Stimulated activated effector memory CD8-positive, alpha-beta T cell treated with anti-CD3 and anti-CD28 coated beads, Interleukin-12 subunit alpha, Interleukin-12 subunit beta, amount 100 ng/mL, for 72 hours (primary cell): ENCODE data around the gene MACROH2A2.
"Not testable (repeated sequence)": the region's sequence is repeated elsewhere in the genome, so short reads cannot be mapped to it uniquely, and the experiment has no call there.

Experiments used
- ATAC-seq: fragments of 150-1000 bp; cut with Tn5 transposase; 2 replicates; pipeline ENCODE4 v1.10.0; 2021
- DNase-seq, 2 donors: peaks; one replicate each; pipeline ENCODE4 v3.0.0; 2021 to 2022; ENCODE audit warnings: low spot score in 2 of 2
- H3K27ac Mint-ChIP-seq: one replicate; pipeline ENCODE4 v1.8.0; 2022; ENCODE audit warnings: mild to moderate bottlenecking, mixed read lengths
- H3K36me3 Mint-ChIP-seq: one replicate; pipeline ENCODE4 v1.8.0; 2022; ENCODE audit warnings: mild to moderate bottlenecking, mixed read lengths
- H3K4me1 Mint-ChIP-seq: one replicate; pipeline ENCODE4 v1.8.0; 2022; ENCODE audit warnings: mixed read lengths
- H3K4me3 Mint-ChIP-seq: one replicate; pipeline ENCODE4 v1.8.0; 2022; ENCODE audit warnings: mild to moderate bottlenecking, mixed read lengths
- H3K9me3 Mint-ChIP-seq: one replicate; pipeline ENCODE4 v1.8.0; 2022; ENCODE audit warnings: mixed read lengths

MACROH2A2 gene

DNA sequence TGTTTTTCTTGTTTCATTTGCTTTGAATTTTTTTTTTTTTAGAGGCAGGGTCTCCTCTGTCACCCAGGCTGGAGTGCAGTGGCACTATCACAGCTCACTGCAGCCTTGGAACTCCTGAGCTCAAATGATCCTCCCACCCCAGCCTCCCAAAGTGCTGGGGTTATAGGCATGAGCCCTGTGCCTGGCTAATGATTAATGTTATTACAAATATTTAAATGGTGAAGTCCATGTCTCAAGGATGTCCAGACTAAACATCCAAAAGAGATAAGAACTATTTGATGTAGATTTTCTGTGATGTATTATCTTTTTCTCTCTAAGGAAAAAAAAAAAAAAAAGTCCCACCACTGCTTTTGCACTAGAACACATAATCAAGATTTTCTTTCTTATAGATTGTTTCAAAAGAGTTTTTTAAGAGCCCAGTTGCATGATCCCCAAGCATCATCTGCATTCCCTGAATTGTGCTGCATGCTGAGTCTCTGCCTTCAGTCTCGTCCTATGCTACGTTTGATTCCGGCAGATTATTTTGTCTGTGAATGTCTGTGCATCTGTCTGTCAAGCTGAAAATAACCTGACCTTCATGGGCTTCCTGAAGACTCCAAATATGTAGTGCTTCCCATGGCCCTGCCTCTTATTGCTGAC lies 33.4 kb downstream of the MACROH2A2 start:
- Mint-ChIP-seq H3K4me1 (no peaks in the 10 kb centered on the region), H3K27ac (no peak overlapping the region), H3K9me3 (no peaks in the 10 kb centered on the region), H3K4me3 (no peak overlapping the region), H3K36me3 (no peaks in the 10 kb centered on the region)
- DNase-seq: no peak
- no peak for ATAC-seq

DNA sequence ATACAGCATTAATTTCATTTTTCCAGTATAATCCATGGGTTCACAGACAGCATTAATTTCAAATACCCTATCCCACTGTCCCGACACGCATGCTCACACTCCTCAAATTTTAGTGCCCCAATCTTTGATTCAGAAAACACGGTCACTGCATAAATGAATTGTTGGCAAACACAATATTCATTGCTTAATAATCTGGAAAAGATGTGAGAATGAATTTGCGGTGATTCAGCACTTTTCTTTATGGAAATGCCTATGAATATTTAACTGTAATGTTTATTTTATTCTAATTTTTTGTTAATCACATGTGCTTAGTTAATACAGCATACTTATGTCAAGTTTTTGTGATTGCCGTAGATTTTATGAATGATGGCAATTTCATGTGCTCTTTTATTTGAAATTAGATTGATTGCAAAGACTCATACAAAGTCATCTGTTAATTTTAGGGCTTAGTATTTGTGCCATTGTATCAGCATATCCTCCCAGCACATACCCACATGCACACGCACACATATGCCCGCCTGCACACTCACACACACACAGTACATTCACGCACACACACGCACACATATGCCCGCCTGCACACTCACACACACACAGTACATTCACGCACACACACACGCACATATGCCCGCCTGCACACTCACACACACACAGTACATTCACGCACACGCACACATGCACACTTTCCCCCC lies 35.1 kb downstream of the MACROH2A2 start:
- DNase-seq (no peak), ATAC-seq (no peak)
- H3K27ac Mint-ChIP-seq: no peak overlapping the region
- H3K36me3 Mint-ChIP-seq: no peaks in the 10 kb centered on the region
- no peaks in the 10 kb centered on the region for H3K9me3 Mint-ChIP-seq
- peaks cover 13% of the 10 kb centered on the region for H3K4me1 Mint-ChIP-seq
- H3K4me3 Mint-ChIP-seq: no peak overlapping the region

DNA sequence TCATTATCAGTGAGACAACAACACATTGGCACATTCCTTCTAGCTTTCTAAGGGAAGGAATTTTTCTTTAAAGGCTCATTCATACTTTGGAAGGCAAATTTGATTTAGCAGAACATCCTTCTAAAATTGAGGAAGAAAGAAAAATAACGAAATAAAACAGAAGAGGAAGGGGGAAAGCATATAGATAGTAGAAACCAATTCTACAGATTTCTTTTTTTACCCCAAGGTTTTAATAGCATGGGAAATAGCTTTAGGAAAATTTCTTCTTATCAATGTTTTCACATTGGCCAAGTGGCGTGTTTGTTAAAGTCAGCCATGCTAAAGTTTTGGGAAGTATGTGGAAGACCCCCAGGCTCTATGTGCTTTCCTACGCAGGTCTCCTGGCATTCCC lies 35.7 kb downstream of the MACROH2A2 start:
- no peaks in the 10 kb centered on the region for H3K9me3 Mint-ChIP-seq
- peaks cover 18% of the 10 kb centered on the region for H3K4me1 Mint-ChIP-seq
- ATAC-seq: no peak
- no peak for DNase-seq
- no peak overlapping the region for H3K27ac Mint-ChIP-seq
- no peaks in the 10 kb centered on the region for H3K36me3 Mint-ChIP-seq
- no peak overlapping the region for H3K4me3 Mint-ChIP-seq

DNA sequence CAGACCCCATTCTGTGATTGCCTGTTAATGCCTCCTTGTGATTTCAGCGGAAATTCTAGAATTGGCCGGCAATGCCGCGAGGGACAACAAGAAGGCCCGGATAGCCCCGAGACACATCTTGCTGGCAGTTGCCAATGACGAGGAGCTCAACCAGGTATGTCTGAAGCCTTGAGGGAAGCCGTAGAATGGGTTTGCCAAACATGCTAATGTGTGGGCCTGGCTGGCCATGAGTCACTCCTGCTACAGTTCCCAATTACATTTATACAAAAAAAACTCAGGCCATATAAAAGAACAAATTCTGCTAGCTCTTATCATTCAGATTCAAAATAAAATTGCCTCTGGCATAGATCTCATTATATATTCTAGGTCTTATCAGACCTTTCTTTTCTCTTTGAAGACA lies 37.4 kb downstream of the MACROH2A2 start:
- no peaks in the 10 kb centered on the region for H3K9me3 Mint-ChIP-seq
- peaks cover 27% of the 10 kb centered on the region for H3K4me1 Mint-ChIP-seq
- H3K27ac Mint-ChIP-seq: no peak overlapping the region
- DNase-seq: no peak
- no peaks in the 10 kb centered on the region for H3K36me3 Mint-ChIP-seq
- no peak for ATAC-seq
- H3K4me3 Mint-ChIP-seq: no peak overlapping the region

DNA sequence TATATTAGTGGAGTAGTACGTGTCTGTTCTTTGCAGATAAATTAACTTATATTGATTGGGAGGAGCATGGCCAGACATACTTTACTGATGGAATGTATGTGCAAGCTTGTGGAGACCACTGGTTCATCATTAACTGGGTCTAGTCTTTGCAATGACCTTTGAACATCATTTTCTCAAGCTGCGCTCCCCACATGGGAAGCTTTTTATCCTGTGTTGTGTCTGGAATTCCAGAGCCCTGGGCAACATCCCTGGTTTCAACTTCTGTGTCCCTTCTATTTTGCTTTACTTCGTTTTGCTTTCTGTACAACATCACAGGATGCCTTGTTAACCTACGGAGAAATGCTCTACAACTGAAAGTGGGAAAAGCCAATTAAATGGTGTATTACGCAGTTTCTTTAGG lies 38.3 kb downstream of the MACROH2A2 start:
- peak overlapping the region; percentile 98 for H3K27ac Mint-ChIP-seq

DNA sequence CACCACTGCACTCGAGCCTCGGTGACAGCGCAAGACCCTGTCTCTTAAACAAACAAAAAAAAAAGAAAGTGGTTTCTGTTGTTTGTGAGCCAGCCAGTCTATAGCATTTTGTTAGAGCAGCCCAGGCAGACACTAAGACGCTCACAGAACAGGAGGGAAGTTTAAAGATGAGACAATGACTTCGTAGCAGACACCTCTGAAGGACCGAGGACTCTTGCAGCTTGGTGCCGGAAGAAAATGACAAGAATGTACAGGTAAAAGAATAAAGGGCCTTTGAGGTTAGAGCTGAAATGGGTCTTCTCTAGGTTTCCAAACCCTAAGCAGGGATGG lies 39.7 kb downstream of the MACROH2A2 start:
- Mint-ChIP-seq H3K4me1 (peaks cover 34% of the 10 kb centered on the region), H3K4me3 (peak overlapping the region; percentile 78), H3K9me3 (no peaks in the 10 kb centered on the region), H3K27ac (peak overlapping the region; percentile 98), H3K36me3 (no peaks in the 10 kb centered on the region)
- ATAC-seq (peak; percentile 8), DNase-seq (no peak)

More for the DNA sequence above, 38.3 kb downstream of the MACROH2A2 start:
- Mint-ChIP-seq H3K9me3 (no peaks in the 10 kb centered on the region), H3K36me3 (no peaks in the 10 kb centered on the region), H3K4me1 (peaks cover 28% of the 10 kb centered on the region), H3K4me3 (no peak overlapping the region)
- ATAC-seq (no peak), DNase-seq (no peak)

DNA sequence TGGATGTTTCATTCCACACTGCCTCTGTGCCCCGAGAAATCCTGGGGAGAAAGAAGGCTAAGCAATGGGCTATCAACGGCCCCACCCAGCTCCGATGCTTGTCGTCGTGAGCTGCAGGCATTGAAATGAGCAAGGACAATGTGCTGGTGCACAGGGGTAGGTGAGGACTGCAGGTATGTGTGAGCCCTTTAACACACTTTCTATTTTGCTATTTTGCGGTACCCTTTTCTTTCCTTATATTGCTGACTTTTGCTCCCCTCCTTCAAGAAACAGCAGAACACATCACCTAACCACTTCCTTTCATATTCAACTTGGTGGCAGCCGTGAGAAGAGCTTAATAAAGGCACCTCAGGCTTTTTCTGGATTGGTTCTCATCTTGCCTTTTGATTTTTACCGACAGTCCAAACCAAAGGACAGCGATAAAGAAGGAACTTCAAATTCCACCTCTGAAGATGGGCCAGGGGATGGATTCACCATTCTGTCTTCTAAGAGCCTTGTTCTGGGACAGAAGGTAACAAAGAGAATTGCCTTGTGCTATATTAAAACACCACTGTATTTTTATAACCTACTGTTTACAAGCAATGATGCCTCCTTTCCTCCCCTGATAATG lies 40.8 kb downstream of the MACROH2A2 start:
- peak; percentile 89 for ATAC-seq
- no peaks in the 10 kb centered on the region for H3K36me3 Mint-ChIP-seq
- peak overlapping the region; percentile 98 for H3K27ac Mint-ChIP-seq
- H3K9me3 Mint-ChIP-seq: no peaks in the 10 kb centered on the region
- peaks cover 34% of the 10 kb centered on the region for H3K4me1 Mint-ChIP-seq
- H3K4me3 Mint-ChIP-seq: peak overlapping the region; percentile 78
- DNase-seq: peak in 1 of 2 donors; percentile 59

DNA sequence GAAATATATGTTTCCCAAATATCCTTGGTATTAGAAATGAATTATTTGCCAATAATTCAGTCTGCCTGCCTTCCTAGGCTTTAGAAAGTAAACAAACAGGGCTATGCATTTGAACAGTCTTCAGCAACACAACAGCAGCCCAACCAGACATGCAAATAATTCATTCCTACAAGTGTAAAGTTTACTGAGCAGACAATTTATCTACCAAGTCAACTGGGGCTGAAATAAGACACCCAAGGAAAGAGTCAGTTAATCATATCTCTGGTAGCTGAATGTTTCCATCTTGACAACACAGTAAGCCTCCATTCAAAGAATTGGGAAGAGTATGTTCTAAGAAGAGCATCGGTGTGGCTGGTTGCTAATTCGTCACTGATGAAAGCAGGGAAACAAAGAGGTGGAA lies 41.6 kb downstream of the MACROH2A2 start:
- H3K27ac Mint-ChIP-seq: peak overlapping the region; percentile 14
- DNase-seq (no peak), ATAC-seq (no peak)
- no peaks in the 10 kb centered on the region for H3K36me3 Mint-ChIP-seq
- H3K4me3 Mint-ChIP-seq: no peak overlapping the region
- H3K4me1 Mint-ChIP-seq: peaks cover 34% of the 10 kb centered on the region
- no peaks in the 10 kb centered on the region for H3K9me3 Mint-ChIP-seq

DNA sequence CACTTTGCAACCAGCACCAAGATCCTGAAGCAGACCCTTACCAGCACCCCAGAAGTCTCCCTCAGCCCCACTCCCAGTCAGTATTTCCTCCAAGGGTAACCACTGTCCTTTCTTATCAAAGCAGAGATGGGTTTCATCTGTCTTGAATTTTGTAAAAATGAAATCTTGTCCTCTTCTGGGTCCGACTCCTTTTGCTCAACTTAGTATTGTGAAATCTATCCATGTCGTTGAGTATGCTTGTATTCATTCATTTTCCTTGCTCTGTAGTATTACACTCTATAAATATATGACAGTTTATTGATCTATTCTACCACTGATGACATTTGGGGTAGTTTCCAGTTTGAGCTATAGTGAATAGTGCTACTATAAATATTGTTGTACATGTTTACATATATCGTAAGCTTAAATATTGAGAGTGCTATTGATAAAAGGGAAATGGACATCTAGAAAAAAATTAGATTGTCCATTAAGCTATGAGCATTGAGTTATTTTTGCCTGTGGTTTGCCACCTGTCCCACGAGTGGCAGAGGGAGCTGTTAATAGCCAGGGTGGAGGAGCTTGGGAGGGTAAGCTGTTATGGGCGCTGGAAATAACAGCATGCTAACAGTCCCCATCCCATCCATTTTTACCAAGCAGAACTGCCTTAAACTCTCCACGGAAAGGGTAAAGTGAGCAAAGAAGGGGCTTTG lies 43.5 kb downstream of the MACROH2A2 start:
- H3K4me1 Mint-ChIP-seq: peaks cover 34% of the 10 kb centered on the region
- H3K9me3 Mint-ChIP-seq: no peaks in the 10 kb centered on the region
- peaks cover 2% of the 10 kb centered on the region for H3K36me3 Mint-ChIP-seq
- ATAC-seq (no peak), DNase-seq (no peak)
- no peak overlapping the region for H3K4me3 Mint-ChIP-seq
- H3K27ac Mint-ChIP-seq: no peak overlapping the region

DNA sequence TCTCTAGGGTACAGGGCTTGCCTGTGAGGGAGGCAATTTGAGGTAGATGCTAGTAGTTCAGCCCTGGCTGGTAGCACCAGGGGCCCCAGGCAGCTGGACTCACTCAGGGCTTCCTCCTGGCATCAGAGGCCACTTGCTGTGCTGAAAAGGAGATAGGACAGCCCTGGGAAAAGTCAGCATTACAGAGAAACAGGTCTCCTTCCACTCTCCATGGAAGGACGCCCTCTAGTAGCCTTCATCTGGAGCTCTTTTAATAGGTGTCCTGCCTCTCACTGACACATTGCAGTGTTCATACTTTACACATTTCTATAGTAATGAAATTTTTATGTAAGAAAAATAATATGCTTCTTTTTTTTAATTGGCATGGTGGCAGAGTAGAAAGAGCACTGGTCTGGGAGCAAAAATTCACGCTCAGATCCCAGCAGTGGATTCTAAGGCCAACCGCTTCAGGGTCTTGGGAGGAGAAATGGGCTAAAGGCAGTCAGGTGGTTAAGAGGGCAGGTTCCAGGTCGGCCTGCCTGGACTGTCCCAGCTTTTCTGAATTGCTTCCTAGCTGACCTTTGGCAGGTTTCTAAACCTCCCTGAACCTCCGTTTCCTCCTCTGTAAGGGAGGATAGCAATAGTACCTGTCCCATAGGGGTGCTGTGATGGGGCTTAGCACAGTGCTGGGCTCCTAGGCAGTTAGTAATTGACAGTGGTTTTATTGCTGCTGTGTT lies 44.2 kb downstream of the MACROH2A2 start:
- H3K4me1 Mint-ChIP-seq: peaks cover 30% of the 10 kb centered on the region
- no peak overlapping the region for H3K27ac Mint-ChIP-seq
- no peak for DNase-seq
- ATAC-seq: no peak
- H3K9me3 Mint-ChIP-seq: no peaks in the 10 kb centered on the region
- H3K36me3 Mint-ChIP-seq: peaks cover 9% of the 10 kb centered on the region
- H3K4me3 Mint-ChIP-seq: no peak overlapping the region

DNA sequence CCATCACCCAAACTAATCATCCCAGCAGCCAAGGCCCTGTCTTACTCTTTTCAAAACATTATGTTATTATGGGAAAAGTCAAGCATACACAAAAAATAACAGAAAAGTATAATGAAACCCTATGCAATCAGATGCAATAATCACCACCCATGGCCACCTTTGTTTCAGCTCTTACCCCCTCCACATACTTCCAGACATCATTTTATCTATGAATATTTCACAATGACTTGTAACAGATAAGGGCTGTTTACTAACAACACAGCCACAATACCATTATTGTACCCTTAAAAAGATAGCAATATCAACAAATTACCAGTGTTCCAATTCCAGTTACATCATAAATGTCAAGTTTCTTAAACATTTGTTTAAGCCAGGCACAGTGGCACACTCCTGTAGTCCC lies 44.8 kb downstream of the MACROH2A2 start:
- Mint-ChIP-seq H3K4me3 (no peak overlapping the region), H3K27ac (no peak overlapping the region), H3K4me1 (peaks cover 24% of the 10 kb centered on the region), H3K36me3 (peaks cover 15% of the 10 kb centered on the region), H3K9me3 (no peaks in the 10 kb centered on the region)
- no peak for ATAC-seq
- DNase-seq: no peak

DNA sequence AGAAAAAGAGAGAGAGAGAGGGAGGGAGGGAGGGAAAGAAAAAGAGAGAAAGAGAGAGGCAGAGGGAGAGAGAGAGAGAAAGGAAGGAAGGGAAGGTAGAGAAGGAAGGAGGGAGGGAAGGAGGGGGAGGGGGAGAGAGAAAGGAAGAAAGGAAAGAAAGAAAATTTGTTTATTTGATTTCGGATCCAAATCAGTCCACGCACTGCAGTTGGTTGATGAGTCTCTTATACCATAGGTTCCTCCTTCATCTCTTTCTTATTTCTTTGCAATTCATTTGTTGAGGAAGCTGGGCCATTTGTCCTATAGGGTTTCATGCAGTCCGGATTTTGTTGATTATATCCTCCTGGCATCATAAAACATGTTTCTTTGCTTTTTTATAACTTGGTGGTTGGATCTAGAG lies 45.6 kb downstream of the MACROH2A2 start:
- no peak for DNase-seq
- Mint-ChIP-seq H3K4me1 (peaks cover 16% of the 10 kb centered on the region), H3K4me3 (no peak overlapping the region), H3K36me3 (peaks cover 16% of the 10 kb centered on the region), H3K9me3 (no peaks in the 10 kb centered on the region), H3K27ac (no peak overlapping the region)
- no peak for ATAC-seq

DNA sequence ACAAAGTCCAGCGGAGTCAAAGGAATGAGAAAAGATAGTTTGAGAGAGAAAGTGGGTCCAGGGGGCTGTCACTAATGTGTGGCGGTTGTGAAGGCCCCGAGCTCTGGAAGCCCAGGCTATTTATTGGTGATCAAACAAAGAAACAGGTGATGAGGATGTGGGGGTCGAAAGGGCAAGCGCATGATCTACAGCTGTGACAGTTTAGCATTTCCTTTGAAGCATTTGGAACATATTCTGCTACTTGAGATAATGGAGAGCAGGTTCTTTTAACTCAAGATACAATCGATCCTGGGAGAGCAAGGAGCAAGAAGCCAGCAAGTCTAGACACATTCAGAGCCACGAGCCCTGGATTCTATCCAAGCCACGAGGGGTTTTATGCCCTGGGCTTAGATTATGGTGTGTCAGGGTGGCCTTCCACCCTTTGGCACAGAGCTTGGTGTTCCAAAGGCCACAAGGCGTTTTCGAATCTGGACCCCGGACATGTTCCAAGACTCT lies 48.5 kb downstream of the MACROH2A2 start:
- H3K27ac Mint-ChIP-seq, H3K9me3 Mint-ChIP-seq, ATAC-seq, H3K4me3 Mint-ChIP-seq, DNase-seq: not testable (repeated sequence)
- Mint-ChIP-seq H3K36me3 (peaks cover 21% of the 10 kb centered on the region), H3K4me1 (peaks cover 15% of the 10 kb centered on the region)

DNA sequence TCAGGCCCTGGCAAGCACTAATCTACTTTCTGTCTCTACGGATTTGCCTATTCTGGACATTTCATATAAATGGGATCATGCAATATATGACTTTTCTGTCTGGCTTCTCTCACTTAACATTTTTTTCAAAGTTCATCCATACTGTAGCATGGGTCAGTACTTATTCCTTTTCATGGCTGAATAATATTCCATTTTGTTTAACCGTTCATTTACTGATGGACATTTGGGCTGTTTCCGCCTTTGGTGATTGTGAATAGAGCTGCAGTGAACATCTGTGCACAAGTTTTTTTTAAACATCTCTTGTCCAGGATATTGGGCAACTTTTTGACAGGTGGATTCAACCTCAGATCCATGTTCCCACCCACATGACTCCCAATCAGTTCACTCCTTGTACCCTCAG lies 49.0 kb downstream of the MACROH2A2 start:
- DNase-seq (no peak), ATAC-seq (no peak)
- H3K27ac Mint-ChIP-seq: peak overlapping the region; percentile 48
- peaks cover 21% of the 10 kb centered on the region for H3K36me3 Mint-ChIP-seq
- no peaks in the 10 kb centered on the region for H3K9me3 Mint-ChIP-seq
- no peak overlapping the region for H3K4me3 Mint-ChIP-seq
- peaks cover 10% of the 10 kb centered on the region for H3K4me1 Mint-ChIP-seq
